K562 (cell line): ENCODE measurements around the gene BRCA1. TPM values are rescaled to one million over a fixed set of nuclear protein-coding genes. Genes with fewer than 3 reads are reported as not detected.
A peak's percentile ranks its signal among the peaks of the same experiment; 100 is the strongest.

Source experiments
- ARID3A ChIP-seq: IDR thresholded peaks from 2 replicates; pipeline ENCODE4 v1.6.1; 2012; ENCODE audit warnings: low read depth, low read length, improper control_type of control experiment, borderline replicate concordance
- ARID4B ChIP-seq: sonication (generic); formaldehyde crosslinking; IDR thresholded peaks from 2 replicates; pipeline ENCODE4 v1.8.0; 2022; ENCODE audit warnings: mild to moderate bottlenecking, missing genetic modification reagents
- BCOR ChIP-seq: fragments of 450-650 bp; IDR thresholded peaks from 2 replicates; pipeline ENCODE4 v1.6.1; 2016
- CHCHD3 ChIP-seq: fragments of 250-450 bp; sonication (Bioruptor Pico); IDR thresholded peaks from 2 replicates; pipeline ENCODE4 v2.1.2; 2022; ENCODE audit warnings: mild to moderate bottlenecking
- CTCF ChIP-seq, 3 experiments: IDR thresholded peaks in 2 of 3; conservative IDR thresholded peaks in 1 of 3; 2 replicates each; pipeline ENCODE4 v1.5.1; 2011 to 2012; ENCODE audit warnings: low read length in 3 of 3, mild to moderate bottlenecking in 3 of 3, control low read depth in 2 of 3, improper control_type of control experiment in 1 of 3, inconsistent platforms in 1 of 3, low read depth in 1 of 3, mixed read lengths in 1 of 3, moderate library complexity in 1 of 3; ENCODE audit not compliant: insufficient read depth in 2 of 3
- FOXJ2 ChIP-seq: fragments of 200-800 bp; sonication (Bioruptor generic); IDR thresholded peaks from 2 replicates; pipeline ENCODE4 v1.6.1; 2016; ENCODE audit warnings: missing genetic modification characterization, missing compliant biosample characterization
- HLTF ChIP-seq: fragments of 450-650 bp; IDR thresholded peaks from 2 replicates; pipeline ENCODE4 v1.6.1; 2016
- HMG20B ChIP-seq: fragments of 250-450 bp; sonication (Bioruptor Pico); IDR thresholded peaks from 2 replicates; pipeline ENCODE4 v1.5.0; 2021; ENCODE audit warnings: mild to moderate bottlenecking
- MECOM ChIP-seq: fragments of 250-450 bp; sonication (Bioruptor Pico); IDR thresholded peaks from 2 replicates; pipeline ENCODE4 v1.8.0; 2022; ENCODE audit warnings: inconsistent platforms
- MXI1 ChIP-seq: IDR thresholded peaks from 2 replicates; pipeline ENCODE4 v1.6.1; 2011; ENCODE audit warnings: low read depth, mild to moderate bottlenecking, improper control_type of control experiment, low read length
- PTBP1 ChIP-seq: fragments of 200-400 bp; formaldehyde crosslinking; IDR thresholded peaks from 2 replicates; pipeline ENCODE4 v1.6.1; 2017; ENCODE audit warnings: low read depth, low read length
- RCOR1 ChIP-seq, 2 experiments: IDR thresholded peaks; 2 replicates each; pipeline ENCODE4 v1.6.1; 2012; ENCODE audit warnings: low read depth in 2 of 2, low read length in 2 of 2, borderline replicate concordance in 1 of 2, improper control_type of control experiment in 1 of 2
- ZBTB17 ChIP-seq: fragments of 450-650 bp; formaldehyde crosslinking; IDR thresholded peaks from 2 replicates; pipeline ENCODE4 v1.4.0; 2020; ENCODE audit warnings: mild to moderate bottlenecking
- ZNF263 ChIP-seq: sonication (generic); formaldehyde crosslinking; IDR thresholded peaks from 2 replicates; pipeline ENCODE4 v1.8.0; 2022; ENCODE audit warnings: mild to moderate bottlenecking, missing genetic modification reagents, borderline replicate concordance
- ZNF384 ChIP-seq: IDR thresholded peaks from 2 replicates; pipeline ENCODE4 v1.6.1; 2012; ENCODE audit warnings: low read depth, low read length, improper control_type of control experiment
- ZNF398 ChIP-seq: fragments of 250-450 bp; sonication (Bioruptor Pico); IDR thresholded peaks from 2 replicates; pipeline ENCODE4 v1.8.0; 2021; ENCODE audit warnings: moderate library complexity, mild to moderate bottlenecking, inconsistent platforms
- polyA plus RNA-seq, 8 experiments: library from polyadenylated mRNA; depleted of rRNA in 4 of 8; stranded (reverse) in 5 of 8; unstranded in 3 of 8; fragments of >200 nt; fragmentation: Nextera tagmentation in 2 of 8; fragmentation: Illumina TruSeq in 1 of 8; extraction: Ambion mirVana in 2 of 8; extraction: Trizol in 1 of 8; gene quantifications; 2 replicates each; pipeline versions ENCODE4 v1.2.1 to v1.2.3, GENCODE V29; 2011 to 2014; ENCODE audit warnings: inconsistent platforms in 1 of 8, missing spikeins in 1 of 8
- total RNA-seq, 7 experiments: library from RNA; depleted of rRNA in 6 of 7; stranded (reverse); fragments of >200 nt in 6 of 7; fragmentation: Illumina TruSeq in 2 of 7; extraction: Trizol in 2 of 7; gene quantifications; 2 replicates each; pipeline versions ENCODE4 v1.2.1 to v1.2.3, GENCODE V29; 2011 to 2021; ENCODE audit warnings: low replicate concordance in 1 of 7
- TF ChIP-seq, protein P1 (sequence below): fragments of 250-450 bp; sonication (Bioruptor Pico); IDR thresholded peaks from 2 replicates; pipeline ENCODE4 v1.5.0; 2021

Gene BRCA1
- total and polyA plus RNA-seq, 9 of the 15 experiments (the other 6 are each of a cell fraction or from before 2014, with no cell fraction given): 25.9 to 95.3 (median 62.3) TPM

GRCh38 chr17:43170140-43170765 is 45.1 kb upstream of the BRCA1 start (continued):
- TF ChIP-seq ZNF398 (no peak), ARID4B (CRISPR knock-in tag) (no peak; the same call in none of the 2 replicates), ZNF384 (no peak), RCOR1 (IDR thresholded peaks at IDR 0.05; ENCODE audit: borderline replicate concordance in 1 of 2, low read depth in 2 of 2, low read length in 2 of 2) (peak in 1 of 2 experiments; percentile 66; a peak in 2 of 4 replicates), HLTF (no peak), HMG20B (CRISPR knock-in tag) (no peak), ZNF263 (CRISPR knock-in tag) (peak; percentile 67; the same call in 1 of the 2 replicates), BCOR (0 out of 2 replicates have a peak, but pooled peaks have one; percentile 9), PTBP1 (no peak), ARID3A (0 out of 2 replicates have a peak, but pooled peaks have one; percentile 37), ZBTB17 (CRISPR knock-in tag) (0 out of 2 replicates have a peak, but pooled peaks have one; percentile 21), MECOM (CRISPR knock-in tag) (no peak), MXI1 (peak; percentile 86), CHCHD3 (CRISPR knock-in tag) (no peak), FOXJ2 (tag) (no peak), CTCF (IDR thresholded peaks at IDR 0.05 in 2 of 3, conservative IDR thresholded peaks at IDR 0.05 in 1 of 3; ENCODE audit: insufficient read depth in 2 of 3, low read depth in 1 of 3, low read length in 3 of 3) (no peak)
- TF ChIP-seq, protein P1, sequence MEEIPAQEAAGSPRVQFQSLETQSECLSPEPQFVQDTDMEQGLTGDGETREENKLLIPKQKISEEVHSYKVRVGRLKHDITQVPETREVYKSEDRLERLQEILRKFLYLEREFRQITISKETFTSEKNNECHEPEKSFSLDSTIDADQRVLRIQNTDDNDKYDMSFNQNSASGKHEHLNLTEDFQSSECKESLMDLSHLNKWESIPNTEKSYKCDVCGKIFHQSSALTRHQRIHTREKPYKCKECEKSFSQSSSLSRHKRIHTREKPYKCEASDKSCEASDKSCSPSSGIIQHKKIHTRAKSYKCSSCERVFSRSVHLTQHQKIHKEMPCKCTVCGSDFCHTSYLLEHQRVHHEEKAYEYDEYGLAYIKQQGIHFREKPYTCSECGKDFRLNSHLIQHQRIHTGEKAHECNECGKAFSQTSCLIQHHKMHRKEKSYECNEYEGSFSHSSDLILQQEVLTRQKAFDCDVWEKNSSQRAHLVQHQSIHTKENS (CRISPR knock-in tag): no peak
